GM18951 (cell line): ENCODE measurements around the gene ARPC4.

Source experiments
- POLR2A ChIP-seq: IDR thresholded peaks from 4 replicates; pipeline ENCODE4 v1.6.1; 2011; ENCODE audit warnings: mild to moderate bottlenecking; ENCODE audit not compliant: insufficient read length, insufficient read depth; ENCODE audit errors: extremely low read depth
- in situ Hi-C: fragments of 300-500 bp; cut with MboI; formaldehyde crosslinking; loops from one replicate; pipeline ENCODE4 v1.12.0; 2022; ENCODE audit warnings: low sequenced_read_pairs, mixed read lengths, inconsistent platforms; ENCODE audit not compliant: unreplicated experiment

ARPC4 gene

GRCh38 chr3:9809615-9810432, 16.9 kb downstream of the ARPC4 start, which contains the start of gene TTLL3:
TSS of gene TTLL3 (plus strand) at chr3:9810262. CDS start at chr3:9810662, 400 bp downstream.
- peak; percentile 67 for TF ChIP-seq POLR2A
- in situ Hi-C loops, result no loop called here

- TF ChIP-seq POLR2A, result no peak
- in situ Hi-C loops, result no loop called here
Observed at GRCh38 chr3:9810433-9810770, 17.5 kb downstream of the ARPC4 start.

GRCh38 chr3:9810846-9811245, 18.0 kb downstream of the ARPC4 start:
- TF ChIP-seq POLR2A, result no peak
- in situ Hi-C loops, result no loop called here

- in situ Hi-C loops, result no loop called here
- no peak for TF ChIP-seq POLR2A
Observed at GRCh38 chr3:9812870-9813483, 20.1 kb downstream of the ARPC4 start.

- TF ChIP-seq POLR2A, result no peak
- in situ Hi-C loops, result no loop called here
Observed at GRCh38 chr3:9815986-9816385, 23.1 kb downstream of the ARPC4 start.

- in situ Hi-C loops, result no loop called here
- TF ChIP-seq POLR2A, result no peak
Observed at GRCh38 chr3:9817436-9817835, 24.6 kb downstream of the ARPC4 start.

GRCh38 chr3:9818666-9819335, 25.9 kb downstream of the ARPC4 start:
- no peak for TF ChIP-seq POLR2A
- in situ Hi-C loops, result no loop called here

GRCh38 chr3:9820543-9820942, 27.7 kb downstream of the ARPC4 start:
- no peak for TF ChIP-seq POLR2A
- in situ Hi-C loops, result no loop called here

- in situ Hi-C loops, result no loop called here
- TF ChIP-seq POLR2A, result no peak
Observed at GRCh38 chr3:9820946-9821345, 28.1 kb downstream of the ARPC4 start.

- TF ChIP-seq POLR2A, result no peak
Observed at GRCh38 chr3:9825451-9826040, 32.7 kb downstream of the ARPC4 start.

GRCh38 chr3:9826815-9827573, 34.1 kb downstream of the ARPC4 start:
- in situ Hi-C loops, result no loop called here
- no peak for TF ChIP-seq POLR2A

More at GRCh38 chr3:9825451-9826040, 32.7 kb downstream of the ARPC4 start:
- in situ Hi-C loops, result no loop called here

- no peak for TF ChIP-seq POLR2A
- in situ Hi-C loops, result no loop called here
Observed at GRCh38 chr3:9828801-9829755, 36.2 kb downstream of the ARPC4 start.
